GM21576 (cell line): ENCODE measurements around the gene RNASE11.

Experiments used
- ATAC-seq: cut with Tn5 transposase; IDR thresholded peaks from one replicate; pipeline ENCODE4 v1.9.1; 2021; ENCODE audit warnings: mild to moderate bottlenecking, moderate library complexity; ENCODE audit not compliant: unreplicated experiment

RNASE11 gene

GRCh38 chr14:20546877-20547276, 40.9 kb downstream of the RNASE11 start:
- ATAC-seq = no peak

- no peak for ATAC-seq
Observed at GRCh38 chr14:20539906-20540305, 47.9 kb downstream of the RNASE11 start.
